ENCODE data around the gene MTAP. TPM values are rescaled to one million over a fixed set of nuclear protein-coding genes. Genes with fewer than 3 reads are reported as not detected.

The MTAP gene
- total RNA-seq, 1 donor from 2014 or later, result 73.4 TPM

DNA sequence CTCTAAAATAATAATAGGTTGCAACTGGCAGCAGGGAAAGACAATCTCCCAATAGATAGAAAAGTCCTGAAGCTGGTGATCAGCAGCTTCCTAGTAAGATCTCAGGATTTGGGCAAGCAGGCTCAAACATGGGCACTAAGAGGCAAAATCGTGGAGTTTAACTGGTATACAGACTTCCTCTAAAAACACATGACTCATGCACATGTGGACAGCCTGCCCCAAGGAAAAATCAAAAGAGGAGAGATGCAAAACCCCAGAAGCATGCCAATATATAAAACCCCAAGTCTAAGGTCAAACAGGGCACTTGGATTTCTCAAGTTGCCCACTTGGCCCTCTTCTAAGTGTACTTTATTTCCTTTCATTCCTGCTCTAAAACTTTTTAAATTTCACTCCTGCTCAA is 129.0 kb downstream of the MTAP start:
- TF ChIP-seq, protein P1, sequence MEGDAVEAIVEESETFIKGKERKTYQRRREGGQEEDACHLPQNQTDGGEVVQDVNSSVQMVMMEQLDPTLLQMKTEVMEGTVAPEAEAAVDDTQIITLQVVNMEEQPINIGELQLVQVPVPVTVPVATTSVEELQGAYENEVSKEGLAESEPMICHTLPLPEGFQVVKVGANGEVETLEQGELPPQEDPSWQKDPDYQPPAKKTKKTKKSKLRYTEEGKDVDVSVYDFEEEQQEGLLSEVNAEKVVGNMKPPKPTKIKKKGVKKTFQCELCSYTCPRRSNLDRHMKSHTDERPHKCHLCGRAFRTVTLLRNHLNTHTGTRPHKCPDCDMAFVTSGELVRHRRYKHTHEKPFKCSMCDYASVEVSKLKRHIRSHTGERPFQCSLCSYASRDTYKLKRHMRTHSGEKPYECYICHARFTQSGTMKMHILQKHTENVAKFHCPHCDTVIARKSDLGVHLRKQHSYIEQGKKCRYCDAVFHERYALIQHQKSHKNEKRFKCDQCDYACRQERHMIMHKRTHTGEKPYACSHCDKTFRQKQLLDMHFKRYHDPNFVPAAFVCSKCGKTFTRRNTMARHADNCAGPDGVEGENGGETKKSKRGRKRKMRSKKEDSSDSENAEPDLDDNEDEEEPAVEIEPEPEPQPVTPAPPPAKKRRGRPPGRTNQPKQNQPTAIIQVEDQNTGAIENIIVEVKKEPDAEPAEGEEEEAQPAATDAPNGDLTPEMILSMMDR (conservative IDR thresholded peaks at IDR 0.05), result no peak
- Mint-ChIP-seq H3K4me3 (no peak overlapping the region), H3K9me3 (peaks cover 4% of the 10 kb centered on the region), H3K4me1 (ENCODE audit: unreplicated experiment) (no peaks in the 10 kb centered on the region), H3K27ac (no peak overlapping the region), H3K27me3 (no peaks in the 10 kb centered on the region), H3K36me3 (peaks cover 10% of the 10 kb centered on the region)
- DNase-seq (ENCODE audit: extremely low spot score, unreplicated experiment), result no peak

DNA sequence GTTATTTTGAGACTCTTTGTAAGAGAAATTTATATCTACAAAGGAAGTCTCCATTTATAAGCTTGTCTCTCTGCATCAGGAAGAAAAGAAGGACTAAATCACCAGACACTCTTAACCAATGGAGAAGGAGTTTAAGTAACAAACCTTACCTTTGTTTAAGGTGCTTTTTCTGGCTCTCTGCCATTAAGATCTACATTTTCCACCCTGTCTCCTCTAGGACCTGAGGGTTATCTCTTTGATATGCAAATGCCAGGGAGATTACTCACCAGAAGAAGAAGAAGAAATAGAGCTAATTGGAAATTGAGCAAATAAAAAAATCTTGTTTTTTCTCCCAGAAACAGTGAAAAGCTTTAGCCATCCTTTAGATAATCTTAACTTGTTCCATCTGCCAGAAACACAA is 130.8 kb downstream of the MTAP start:
- Mint-ChIP-seq H3K27me3 (no peaks in the 10 kb centered on the region), H3K4me1 (ENCODE audit: unreplicated experiment) (no peaks in the 10 kb centered on the region), H3K27ac (no peak overlapping the region)

DNA sequence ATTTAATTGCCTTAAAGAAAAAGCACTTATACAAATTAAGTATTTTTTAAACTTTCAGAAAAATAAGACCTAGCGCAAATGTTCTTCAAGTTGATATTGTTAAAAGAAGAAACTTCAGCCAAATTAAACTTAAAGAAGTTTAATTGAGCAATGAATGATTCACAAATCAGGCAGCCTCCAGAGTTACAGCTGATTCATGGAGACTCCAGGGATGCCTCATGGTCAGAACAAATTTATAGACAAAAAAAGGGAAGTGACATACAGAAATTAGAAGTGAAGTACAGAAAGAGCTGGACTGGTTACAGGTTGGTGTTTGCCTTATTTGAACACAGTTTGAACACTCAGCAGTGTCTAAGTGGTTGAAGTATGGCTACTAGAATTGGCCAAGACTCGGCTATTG is 131.4 kb downstream of the MTAP start:
- no peak for DNase-seq (ENCODE audit: extremely low spot score, unreplicated experiment)
- Mint-ChIP-seq H3K4me1 (ENCODE audit: unreplicated experiment) (no peaks in the 10 kb centered on the region), H3K36me3 (peaks cover 10% of the 10 kb centered on the region), H3K27me3 (no peaks in the 10 kb centered on the region), H3K27ac (no peak overlapping the region), H3K4me3 (no peak overlapping the region), H3K9me3 (peaks cover 4% of the 10 kb centered on the region)
- TF ChIP-seq, protein P1 (conservative IDR thresholded peaks at IDR 0.05), result no peak

More for the DNA sequence above, 130.8 kb downstream of the MTAP start:
- TF ChIP-seq, protein P1 (conservative IDR thresholded peaks at IDR 0.05), result no peak
- H3K9me3 Mint-ChIP-seq, result peaks cover 4% of the 10 kb centered on the region
- H3K4me3 Mint-ChIP-seq, result no peak overlapping the region
- DNase-seq (ENCODE audit: extremely low spot score, unreplicated experiment), result no peak
- H3K36me3 Mint-ChIP-seq, result peaks cover 10% of the 10 kb centered on the region

DNA sequence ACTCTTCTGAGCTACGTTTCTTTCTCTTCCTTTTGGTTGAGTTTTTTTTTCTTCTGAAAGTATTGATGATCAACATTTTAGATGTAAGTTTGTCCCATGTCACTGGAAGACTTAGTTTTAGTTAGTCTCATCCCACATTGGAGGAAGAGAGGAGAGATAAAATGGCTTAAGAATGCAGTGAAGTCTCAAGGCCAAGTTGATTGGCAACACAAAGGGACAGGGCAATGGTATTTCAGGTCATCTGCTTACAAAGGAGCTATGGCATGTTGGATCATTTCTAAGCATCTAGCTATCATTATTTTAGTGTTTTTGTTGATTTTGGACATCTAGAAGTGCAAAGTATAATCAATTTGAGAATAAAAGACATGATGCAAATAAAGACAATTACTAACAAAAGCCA is 133.2 kb downstream of the MTAP start:
- no peak overlapping the region for H3K27ac Mint-ChIP-seq
- H3K9me3 Mint-ChIP-seq, result no peaks in the 10 kb centered on the region
- no peaks in the 10 kb centered on the region for H3K4me1 Mint-ChIP-seq (ENCODE audit: unreplicated experiment)
- H3K36me3 Mint-ChIP-seq, result peaks cover 4% of the 10 kb centered on the region
- H3K4me3 Mint-ChIP-seq, result no peak overlapping the region
- DNase-seq (ENCODE audit: extremely low spot score, unreplicated experiment), result no peak
- no peaks in the 10 kb centered on the region for H3K27me3 Mint-ChIP-seq
- TF ChIP-seq, protein P1 (conservative IDR thresholded peaks at IDR 0.05), result no peak

DNA sequence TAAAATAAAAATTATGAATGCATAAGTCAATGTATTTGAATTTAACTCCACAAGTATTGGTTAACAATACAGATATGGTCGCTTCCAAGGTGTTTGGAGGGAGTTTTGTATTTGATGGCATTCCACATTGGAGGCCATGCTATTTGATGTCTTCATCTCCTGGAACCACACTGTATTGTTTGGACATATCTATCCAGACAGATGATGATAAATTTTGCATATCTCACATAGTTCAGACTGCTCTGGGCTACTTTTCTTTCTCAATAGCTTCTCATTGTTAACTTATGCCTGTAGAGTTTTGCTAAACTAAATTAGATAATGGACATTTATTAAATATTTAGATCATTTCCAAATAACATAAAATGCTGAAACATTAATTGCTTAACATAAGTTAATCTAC is 133.7 kb downstream of the MTAP start:
- Mint-ChIP-seq H3K4me1 (ENCODE audit: unreplicated experiment) (no peaks in the 10 kb centered on the region), H3K27me3 (no peaks in the 10 kb centered on the region), H3K27ac (no peak overlapping the region), H3K4me3 (no peak overlapping the region), H3K9me3 (no peaks in the 10 kb centered on the region), H3K36me3 (no peaks in the 10 kb centered on the region)
- TF ChIP-seq, protein P1 (conservative IDR thresholded peaks at IDR 0.05), result no peak
- DNase-seq (ENCODE audit: extremely low spot score, unreplicated experiment), result no peak

Measured in type B pancreatic cell (in vitro differentiated cells).